Activated CD4-positive, alpha-beta T cell treated with anti-CD3 and anti-CD28 coated beads for 36 hours (primary cell): ENCODE data around the gene CTNND2. TPM values are rescaled to one million over a fixed set of nuclear protein-coding genes. Genes with fewer than 3 reads are reported as not detected.
"Not testable (repeated sequence)": the region's sequence is repeated elsewhere in the genome, so short reads cannot be mapped to it uniquely, and the experiment has no call there.

ENCODE experiments used
- ATAC-seq: fragments of 200-7000 bp; cut with Tn5 transposase; one replicate; pipeline ENCODE4 v1.10.0; 2021; ENCODE audit warnings: mild to moderate bottlenecking, moderate library complexity
- CTCF ChIA-PET: fragments of 350-600 bp; sonication (Branson Sonifier 250); formaldehyde crosslinking; loops from one replicate; lab custom pipeline; 2021; ENCODE audit warnings: antibody characterized with exemption; lab: Charles Lee
- POLR2A ChIA-PET: fragments of 350-600 bp; sonication (Branson Sonifier 250); formaldehyde crosslinking; loops from one replicate; lab custom pipeline; 2021; ENCODE audit warnings: antibody characterized with exemption, inconsistent platforms; lab: Charles Lee
- DNase-seq: peaks from one replicate; pipeline ENCODE4 v3.0.0-alpha.2; 2020
- H3K27ac Mint-ChIP-seq: one replicate; pipeline ENCODE4 v1.8.0; 2021; ENCODE audit warnings: mixed read lengths
- H3K27me3 Mint-ChIP-seq: one replicate; pipeline ENCODE4 v1.8.0; 2021; ENCODE audit warnings: mixed read lengths
- H3K36me3 Mint-ChIP-seq: one replicate; pipeline ENCODE4 v1.8.0; 2021; ENCODE audit warnings: low read depth, mixed read lengths
- H3K4me1 Mint-ChIP-seq: one replicate; pipeline ENCODE4 v1.8.0; 2021; ENCODE audit warnings: mixed read lengths
- H3K4me3 Mint-ChIP-seq: one replicate; pipeline ENCODE4 v1.8.0; 2021; ENCODE audit warnings: mild to moderate bottlenecking, moderate library complexity, mixed read lengths
- H3K9me3 Mint-ChIP-seq: one replicate; pipeline ENCODE4 v1.8.0; 2021; ENCODE audit warnings: low read depth, mixed read lengths
- intact Hi-C, 2 experiments: fragments of 100-400 bp; cut with DNase I in 1 of 2; cut with micrococcal nuclease in 1 of 2; formaldehyde crosslinking; loops; one replicate each; pipeline versions ENCODE4 v1.14.2 to v1.15.1; 2022 to 2024; cut with DNase I, micrococcal nuclease
- total RNA-seq, 2 experiments: library from RNA; stranded (reverse); gene quantifications; one replicate each; pipeline ENCODE4 v1.2.3, GENCODE V29; 2021

CTNND2 gene
- total RNA-seq, 2 experiments from 2014 or later = not detected

GRCh38 chr5:11322133-11322532, 582.1 kb downstream of the CTNND2 start:
- ChIA-PET POLR2A (no interaction called here), CTCF (no interaction called here)
- Mint-ChIP-seq H3K4me3 (no peak overlapping the region), H3K36me3 (no peaks in the 10 kb centered on the region), H3K9me3 (no peaks in the 10 kb centered on the region), H3K27me3 (peaks cover 7% of the 10 kb centered on the region), H3K27ac (no peak overlapping the region), H3K4me1 (no peaks in the 10 kb centered on the region)
- intact Hi-C loops = no loop called here
- no peak for DNase-seq
- no peak for ATAC-seq

DNA sequence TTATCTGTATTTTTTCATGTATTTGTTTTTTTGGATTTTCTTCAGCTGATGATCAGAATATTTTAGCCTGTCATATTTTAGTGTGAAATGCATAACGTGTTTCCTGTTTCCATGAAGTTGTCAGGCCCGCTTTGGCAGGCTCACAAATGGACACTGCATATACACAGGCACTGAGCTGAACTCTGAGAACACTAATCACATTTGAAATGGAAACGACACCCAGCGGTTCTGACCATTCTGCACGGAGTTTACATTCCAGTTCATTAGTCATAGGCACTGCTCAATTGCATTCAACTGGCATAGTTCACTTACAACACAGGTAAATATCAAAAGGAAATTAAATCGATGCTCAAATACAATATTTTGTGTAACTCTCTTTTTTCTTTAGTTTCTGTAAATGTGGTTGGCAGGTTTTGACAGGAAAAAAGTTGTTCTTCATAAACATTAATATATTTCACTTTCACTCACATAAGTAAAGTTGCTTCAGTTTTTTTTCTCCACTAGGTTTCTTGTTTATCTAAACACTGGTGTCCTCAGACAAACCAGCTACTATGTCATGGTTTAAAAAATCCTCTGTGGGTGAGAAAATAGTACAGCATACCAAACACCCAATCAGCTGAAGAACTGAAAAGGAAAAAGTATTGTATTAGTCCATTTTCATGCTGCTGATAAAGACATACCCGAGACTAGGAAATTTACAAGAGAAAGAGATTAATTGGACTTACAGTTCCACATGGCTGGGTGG, 584.2 kb downstream of the CTNND2 start:
- DNase-seq = no peak
- CTCF ChIA-PET = no interaction called here
- Mint-ChIP-seq H3K4me1 (no peaks in the 10 kb centered on the region), H3K27ac (no peak overlapping the region), H3K4me3 (no peak overlapping the region), H3K36me3 (no peaks in the 10 kb centered on the region), H3K27me3 (peaks cover 7% of the 10 kb centered on the region), H3K9me3 (no peaks in the 10 kb centered on the region)
- POLR2A ChIA-PET = no interaction called here
- no peak for ATAC-seq
- intact Hi-C loops = no loop called here

- H3K36me3 Mint-ChIP-seq, ATAC-seq, H3K27ac Mint-ChIP-seq, H3K9me3 Mint-ChIP-seq, DNase-seq, CTCF ChIA-PET, POLR2A ChIA-PET, H3K27me3 Mint-ChIP-seq, intact Hi-C loops, H3K4me3 Mint-ChIP-seq, H3K4me1 Mint-ChIP-seq: not testable (repeated sequence)
Measured at GRCh38 chr5:11313694-11314093, 590.6 kb downstream of the CTNND2 start.

- DNase-seq = no peak
- CTCF ChIA-PET = no interaction called here
- POLR2A ChIA-PET = no interaction called here
- no peaks in the 10 kb centered on the region for H3K36me3 Mint-ChIP-seq
- H3K27ac Mint-ChIP-seq = no peak overlapping the region
- intact Hi-C loops = no loop called here
- ATAC-seq = no peak
- H3K4me1 Mint-ChIP-seq = no peaks in the 10 kb centered on the region
- H3K27me3 Mint-ChIP-seq = no peaks in the 10 kb centered on the region
- H3K9me3 Mint-ChIP-seq = no peaks in the 10 kb centered on the region
- H3K4me3 Mint-ChIP-seq = no peak overlapping the region
Measured at GRCh38 chr5:11311731-11312130, 592.5 kb downstream of the CTNND2 start.

DNA sequence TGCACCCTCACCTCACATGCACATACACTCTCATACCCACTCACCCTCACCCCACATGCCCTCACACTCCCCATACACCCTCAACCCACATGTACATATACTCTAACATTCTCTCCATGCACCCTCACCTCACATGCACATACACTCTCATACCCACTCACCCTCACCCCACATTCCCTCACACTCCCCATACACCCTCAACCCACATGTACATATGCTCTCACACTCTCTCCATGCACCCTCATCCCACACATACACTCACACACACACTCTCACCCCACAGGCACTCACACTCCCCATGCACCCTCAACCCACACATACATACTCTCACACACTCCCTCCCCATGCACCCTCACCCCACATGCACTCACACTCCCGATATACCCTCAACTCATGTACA, 593.0 kb downstream of the CTNND2 start:
- H3K27me3 Mint-ChIP-seq = no peaks in the 10 kb centered on the region
- intact Hi-C loops = no loop called here
- ChIA-PET CTCF (no interaction called here), POLR2A (no interaction called here)
- no peaks in the 10 kb centered on the region for H3K4me1 Mint-ChIP-seq
- no peaks in the 10 kb centered on the region for H3K36me3 Mint-ChIP-seq
- no peak overlapping the region for H3K27ac Mint-ChIP-seq
- DNase-seq (no peak), ATAC-seq (no peak)
- no peaks in the 10 kb centered on the region for H3K9me3 Mint-ChIP-seq
- H3K4me3 Mint-ChIP-seq = no peak overlapping the region

GRCh38 chr5:11310158-11310557, 594.1 kb downstream of the CTNND2 start:
- H3K36me3 Mint-ChIP-seq = no peaks in the 10 kb centered on the region
- CTCF ChIA-PET = no interaction called here
- H3K4me3 Mint-ChIP-seq = no peak overlapping the region
- ATAC-seq (no peak), DNase-seq (no peak)
- H3K27ac Mint-ChIP-seq = no peak overlapping the region
- H3K4me1 Mint-ChIP-seq = no peaks in the 10 kb centered on the region
- POLR2A ChIA-PET = no interaction called here
- no peaks in the 10 kb centered on the region for H3K27me3 Mint-ChIP-seq
- intact Hi-C loops = no loop called here
- H3K9me3 Mint-ChIP-seq = no peaks in the 10 kb centered on the region

GRCh38 chr5:11306365-11306764, 597.9 kb downstream of the CTNND2 start:
- Mint-ChIP-seq H3K4me3 (no peak overlapping the region), H3K27me3 (no peaks in the 10 kb centered on the region), H3K4me1 (no peaks in the 10 kb centered on the region), H3K27ac (no peak overlapping the region), H3K9me3 (no peaks in the 10 kb centered on the region), H3K36me3 (no peaks in the 10 kb centered on the region)
- intact Hi-C loops = no loop called here
- DNase-seq = no peak
- ChIA-PET CTCF (no interaction called here), POLR2A (no interaction called here)
- ATAC-seq = no peak

DNA sequence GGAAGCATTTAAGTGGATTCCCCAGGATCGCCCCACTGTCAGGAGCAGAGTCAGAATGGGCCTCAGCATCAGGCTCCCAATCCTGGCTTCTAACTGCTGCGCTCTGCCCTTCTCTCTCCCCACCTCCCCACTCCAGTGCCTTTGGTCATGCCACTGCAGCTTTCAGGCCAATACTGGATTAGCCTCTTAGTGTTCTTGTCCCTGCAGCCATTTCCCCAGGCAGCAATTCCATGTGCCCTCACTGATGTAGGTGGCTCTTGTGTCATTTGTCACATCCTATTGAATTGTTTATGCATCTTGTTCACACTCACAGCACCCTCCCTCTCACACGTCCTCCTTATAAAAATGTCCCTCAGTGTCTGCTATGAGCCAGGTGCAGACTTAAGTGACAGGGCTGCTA, 599.0 kb downstream of the CTNND2 start:
- CTCF ChIA-PET = no interaction called here
- DNase-seq (no peak), ATAC-seq (no peak)
- Mint-ChIP-seq H3K27ac (no peak overlapping the region), H3K4me1 (no peaks in the 10 kb centered on the region), H3K9me3 (no peaks in the 10 kb centered on the region), H3K4me3 (no peak overlapping the region), H3K36me3 (no peaks in the 10 kb centered on the region), H3K27me3 (no peaks in the 10 kb centered on the region)
- POLR2A ChIA-PET = no interaction called here
- intact Hi-C loops = no loop called here

- DNase-seq (no peak), ATAC-seq (no peak)
- no peak overlapping the region for H3K27ac Mint-ChIP-seq
- no peaks in the 10 kb centered on the region for H3K9me3 Mint-ChIP-seq
- no peaks in the 10 kb centered on the region for H3K27me3 Mint-ChIP-seq
- intact Hi-C loops = no loop called here
- no peak overlapping the region for H3K4me3 Mint-ChIP-seq
- H3K4me1 Mint-ChIP-seq = no peaks in the 10 kb centered on the region
- no peaks in the 10 kb centered on the region for H3K36me3 Mint-ChIP-seq
- ChIA-PET CTCF (no interaction called here), POLR2A (no interaction called here)
Measured at GRCh38 chr5:11304641-11305040, 599.6 kb downstream of the CTNND2 start.

- POLR2A ChIA-PET = no interaction called here
Measured at GRCh38 chr5:11302663-11303062, 601.6 kb downstream of the CTNND2 start.

DNA sequence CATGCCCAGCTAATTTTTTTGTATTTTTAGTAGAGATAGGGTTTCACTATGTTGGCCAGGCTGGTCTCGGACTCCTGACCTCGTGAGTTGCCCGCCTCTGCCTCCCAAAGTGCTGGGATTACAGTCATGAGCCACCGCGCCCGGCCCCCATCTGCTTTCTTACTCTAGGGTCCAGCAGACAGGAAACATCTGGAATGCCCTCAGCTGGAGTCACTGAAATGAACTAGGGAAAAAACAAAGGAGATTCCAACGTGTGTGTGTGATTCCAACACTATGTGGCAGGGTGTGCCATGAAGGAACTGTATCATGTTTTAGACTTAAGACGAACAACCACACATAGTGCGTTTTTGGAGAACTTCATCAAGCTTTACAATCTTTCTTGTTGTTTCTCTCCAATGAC, 603.1 kb downstream of the CTNND2 start:
- no peaks in the 10 kb centered on the region for H3K36me3 Mint-ChIP-seq
- CTCF ChIA-PET = no interaction called here
- no peaks in the 10 kb centered on the region for H3K27me3 Mint-ChIP-seq
- POLR2A ChIA-PET = no interaction called here
- H3K4me1 Mint-ChIP-seq = no peaks in the 10 kb centered on the region
- ATAC-seq (no peak), DNase-seq (no peak)
- intact Hi-C loops = no loop called here
- no peaks in the 10 kb centered on the region for H3K9me3 Mint-ChIP-seq
- no peak overlapping the region for H3K4me3 Mint-ChIP-seq
- H3K27ac Mint-ChIP-seq = no peak overlapping the region

More at GRCh38 chr5:11302663-11303062, 601.6 kb downstream of the CTNND2 start:
- no peak for DNase-seq
- no peaks in the 10 kb centered on the region for H3K4me1 Mint-ChIP-seq
- CTCF ChIA-PET = no interaction called here
- H3K9me3 Mint-ChIP-seq = no peaks in the 10 kb centered on the region
- H3K27me3 Mint-ChIP-seq = no peaks in the 10 kb centered on the region
- no peak overlapping the region for H3K27ac Mint-ChIP-seq
- H3K4me3 Mint-ChIP-seq = no peak overlapping the region
- no peaks in the 10 kb centered on the region for H3K36me3 Mint-ChIP-seq
- no peak for ATAC-seq
- intact Hi-C loops = no loop called here

- POLR2A ChIA-PET = no interaction called here
- H3K27ac Mint-ChIP-seq = no peak overlapping the region
- H3K4me1 Mint-ChIP-seq = no peaks in the 10 kb centered on the region
- CTCF ChIA-PET = no interaction called here
- DNase-seq = no peak
- no peaks in the 10 kb centered on the region for H3K36me3 Mint-ChIP-seq
- no peak overlapping the region for H3K4me3 Mint-ChIP-seq
- intact Hi-C loops = no loop called here
- H3K9me3 Mint-ChIP-seq = no peaks in the 10 kb centered on the region
- ATAC-seq = no peak
- no peaks in the 10 kb centered on the region for H3K27me3 Mint-ChIP-seq
Measured at GRCh38 chr5:11300736-11301135, 603.5 kb downstream of the CTNND2 start.
